BE2C (cell line): ENCODE data around the gene ECHS1.

Experiments
- DNase-seq: peaks from one replicate; pipeline ENCODE4 v3.0.0-alpha.2; 2020
- H3K27me3 ChIP-seq: fragments of 250-450 bp; sonication (Bioruptor Pico); 2 replicates; pipeline ENCODE4 v1.5.1; 2020; ENCODE audit warnings: mild to moderate bottlenecking
- H3K36me3 ChIP-seq: fragments of 250-450 bp; sonication (Bioruptor Pico); 2 replicates; pipeline ENCODE4 v1.5.1; 2020; ENCODE audit warnings: mild to moderate bottlenecking
- H3K4me1 ChIP-seq: fragments of 250-450 bp; sonication (Bioruptor Pico); 2 replicates; pipeline ENCODE4 v1.5.1; 2020
- H3K4me3 ChIP-seq: 2 replicates; pipeline ENCODE4 v1.5.1; 2011; ENCODE audit warnings: low read depth, low read length
- H3K9me3 ChIP-seq: fragments of 250-450 bp; sonication (Bioruptor Pico); 2 replicates; pipeline ENCODE4 v1.5.1; 2020
- TF ChIP-seq, protein P1 (sequence below): IDR thresholded peaks from 2 replicates; pipeline ENCODE4 v1.5.1; 2012; ENCODE audit warnings: mild to moderate bottlenecking, low read depth, low read length

ECHS1 gene

DNA sequence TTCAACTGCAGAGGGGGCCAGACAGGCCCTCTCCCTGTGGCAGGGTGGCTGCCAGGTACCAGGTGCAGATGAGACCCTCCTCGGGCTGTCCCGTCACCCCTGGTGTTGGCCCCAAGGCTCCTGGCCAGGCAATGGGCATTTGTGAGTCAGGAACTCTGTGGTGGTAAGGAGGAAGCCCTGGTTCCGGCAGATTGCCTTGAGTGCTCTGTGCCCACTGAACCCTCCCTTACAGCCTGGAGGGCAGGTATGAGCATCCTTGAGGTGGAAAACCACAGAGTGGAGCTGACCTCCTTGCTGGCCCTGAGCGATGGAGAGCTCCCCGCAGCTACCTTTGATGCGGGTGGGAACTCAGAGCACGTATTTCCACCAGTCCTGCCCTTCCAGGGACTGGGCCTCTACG is 7.9 kb upstream of the ECHS1 start:
- Histone ChIP-seq H3K4me3 (no peak overlapping the region), H3K9me3 (no peaks in the 10 kb centered on the region), H3K4me1 (no peaks in the 10 kb centered on the region), H3K27me3 (no peaks in the 10 kb centered on the region), H3K36me3 (no peaks in the 10 kb centered on the region)
- TF ChIP-seq, protein P1, sequence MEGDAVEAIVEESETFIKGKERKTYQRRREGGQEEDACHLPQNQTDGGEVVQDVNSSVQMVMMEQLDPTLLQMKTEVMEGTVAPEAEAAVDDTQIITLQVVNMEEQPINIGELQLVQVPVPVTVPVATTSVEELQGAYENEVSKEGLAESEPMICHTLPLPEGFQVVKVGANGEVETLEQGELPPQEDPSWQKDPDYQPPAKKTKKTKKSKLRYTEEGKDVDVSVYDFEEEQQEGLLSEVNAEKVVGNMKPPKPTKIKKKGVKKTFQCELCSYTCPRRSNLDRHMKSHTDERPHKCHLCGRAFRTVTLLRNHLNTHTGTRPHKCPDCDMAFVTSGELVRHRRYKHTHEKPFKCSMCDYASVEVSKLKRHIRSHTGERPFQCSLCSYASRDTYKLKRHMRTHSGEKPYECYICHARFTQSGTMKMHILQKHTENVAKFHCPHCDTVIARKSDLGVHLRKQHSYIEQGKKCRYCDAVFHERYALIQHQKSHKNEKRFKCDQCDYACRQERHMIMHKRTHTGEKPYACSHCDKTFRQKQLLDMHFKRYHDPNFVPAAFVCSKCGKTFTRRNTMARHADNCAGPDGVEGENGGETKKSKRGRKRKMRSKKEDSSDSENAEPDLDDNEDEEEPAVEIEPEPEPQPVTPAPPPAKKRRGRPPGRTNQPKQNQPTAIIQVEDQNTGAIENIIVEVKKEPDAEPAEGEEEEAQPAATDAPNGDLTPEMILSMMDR, result no peak
- DNase-seq, result no peak

DNA sequence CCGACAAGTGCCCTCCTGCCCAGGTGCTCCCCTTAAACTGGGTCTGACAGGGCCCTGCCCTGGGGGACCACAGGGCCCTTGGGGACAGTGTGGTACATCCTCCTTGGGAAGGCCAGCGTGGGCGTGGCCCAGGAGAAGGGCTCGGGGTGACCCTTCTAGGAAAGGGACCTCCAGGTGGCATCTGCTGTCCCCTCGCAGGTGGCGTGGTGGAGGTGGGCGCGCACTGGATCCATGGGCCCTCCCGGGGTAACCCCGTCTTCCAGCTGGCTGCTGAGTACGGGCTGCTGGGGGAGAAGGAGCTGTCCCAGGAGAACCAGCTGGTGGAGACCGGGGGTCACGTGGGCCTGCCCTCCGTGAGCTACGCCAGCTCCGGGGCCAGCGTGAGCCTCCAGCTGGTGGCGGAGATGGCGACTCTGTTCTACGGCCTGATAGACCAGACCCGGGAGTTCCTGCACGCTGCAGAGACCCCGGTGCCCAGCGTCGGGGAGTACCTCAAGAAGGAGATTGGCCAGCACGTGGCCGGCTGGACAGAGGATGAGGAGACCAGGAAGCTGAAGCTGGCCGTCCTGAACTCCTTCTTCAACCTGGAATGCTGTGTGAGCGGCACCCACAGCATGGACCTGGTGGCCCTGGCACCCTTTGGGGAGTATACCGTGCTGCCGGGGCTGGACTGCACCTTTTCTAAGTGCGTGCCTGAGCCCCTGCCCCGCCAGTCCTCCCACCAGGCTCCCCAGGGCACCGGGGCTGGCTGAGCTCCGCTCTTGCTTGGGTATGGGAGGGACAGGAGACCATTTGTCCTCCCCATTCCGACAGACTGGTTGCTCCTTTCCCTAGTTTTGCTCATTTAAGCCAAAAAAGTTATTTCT is 6.9 kb upstream of the ECHS1 start:
- no peaks in the 10 kb centered on the region for H3K9me3 ChIP-seq
- H3K4me1 ChIP-seq, result no peaks in the 10 kb centered on the region
- no peak overlapping the region for H3K4me3 ChIP-seq
- DNase-seq, result no peak
- no peaks in the 10 kb centered on the region for H3K36me3 ChIP-seq
- no peaks in the 10 kb centered on the region for H3K27me3 ChIP-seq
- TF ChIP-seq, protein P1, result no peak

DNA sequence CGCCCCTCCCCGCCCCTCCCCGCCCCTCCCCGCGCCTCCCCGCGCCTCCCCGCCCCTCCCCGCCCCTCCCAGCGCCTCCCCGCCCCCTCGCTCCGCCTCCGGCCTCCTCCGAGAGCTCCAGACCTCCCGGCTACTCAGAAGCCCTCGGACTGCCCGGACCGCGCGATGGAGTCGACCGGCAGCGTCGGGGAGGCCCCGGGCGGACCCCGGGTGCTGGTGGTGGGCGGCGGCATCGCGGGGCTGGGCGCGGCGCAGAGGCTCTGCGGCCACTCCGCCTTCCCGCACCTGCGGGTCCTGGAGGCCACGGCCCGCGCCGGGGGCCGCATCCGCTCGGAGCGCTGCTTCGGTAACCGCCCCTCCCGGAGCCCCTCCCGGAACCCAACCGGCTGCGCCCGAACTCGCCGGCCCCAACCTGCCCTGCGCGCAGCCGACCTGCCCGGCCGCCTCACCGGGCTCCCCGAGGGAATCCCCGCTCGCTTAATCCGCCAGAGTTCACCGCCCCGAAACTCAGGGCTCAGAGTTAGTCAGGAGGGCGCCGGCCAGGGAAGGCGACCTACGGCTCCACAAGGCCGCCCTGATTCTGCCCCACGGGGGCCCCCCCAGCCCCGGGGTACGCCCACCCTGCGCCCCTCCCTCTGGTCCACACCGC is 6.1 kb upstream of the ECHS1 start, which contains the start of gene PAOX:
Gene PAOX (plus strand): TSS at position 111 of the 649 bp plus-strand sequence. CDS start 55 bp downstream, at position 166.
- H3K27me3 ChIP-seq, result no peaks in the 10 kb centered on the region
- peak; percentile 68 for DNase-seq
- H3K9me3 ChIP-seq, result no peaks in the 10 kb centered on the region
- H3K4me3 ChIP-seq, result peak within 1 kb of the TSS; percentile 69
- TF ChIP-seq, protein P1, result no peak
- H3K4me1 ChIP-seq, result no peaks in the 10 kb centered on the region
- no peaks in the 10 kb centered on the region for H3K36me3 ChIP-seq

GRCh38 chr10:133378251-133379096 is 5.3 kb upstream of the ECHS1 start:
- peak overlapping the region; percentile 69 for H3K4me3 ChIP-seq
- H3K27me3 ChIP-seq, result no peaks in the 10 kb centered on the region
- H3K36me3 ChIP-seq, result no peaks in the 10 kb centered on the region
- TF ChIP-seq, protein P1, result no peak
- no peaks in the 10 kb centered on the region for H3K9me3 ChIP-seq
- H3K4me1 ChIP-seq, result no peaks in the 10 kb centered on the region; the same call in 1 of the 2 replicates
- peak; percentile 60 for DNase-seq

DNA sequence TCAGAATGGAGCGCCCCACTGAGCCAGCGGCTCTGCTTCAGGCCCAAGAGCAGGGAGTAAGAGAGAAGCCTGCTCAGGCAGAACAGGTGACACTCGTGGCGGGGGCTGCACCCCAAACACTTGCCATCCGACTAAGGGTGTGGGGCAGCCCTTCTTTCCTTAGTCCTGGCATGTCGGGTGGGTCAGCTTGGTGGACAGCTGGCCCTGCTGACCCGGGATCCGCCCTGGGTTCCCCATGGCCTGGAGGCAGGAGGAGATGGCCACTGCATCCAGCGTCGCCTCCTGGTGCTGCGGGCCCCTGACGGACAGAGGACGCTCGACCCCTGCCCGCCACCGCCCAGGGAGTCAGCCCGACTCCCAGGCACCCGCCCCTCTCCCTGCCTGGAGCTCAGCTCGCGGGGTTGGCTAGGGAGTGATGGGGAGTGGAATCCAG is 4.7 kb upstream of the ECHS1 start:
- Histone ChIP-seq H3K36me3 (no peaks in the 10 kb centered on the region), H3K4me1 (no peaks in the 10 kb centered on the region; the same call in 1 of the 2 replicates), H3K27me3 (no peaks in the 10 kb centered on the region), H3K4me3 (peak overlapping the region; percentile 69), H3K9me3 (no peaks in the 10 kb centered on the region)
- TF ChIP-seq, protein P1, result no peak
- no peak for DNase-seq
